ENCODE measurements around the gene B4GALT5.

- TF ChIP-seq CTCF (IDR thresholded peaks at IDR 0.05), result no peak
- TF ChIP-seq POLR2A (IDR thresholded peaks at IDR 0.05), result no peak
These were observed 1.6 kb downstream of the B4GALT5 start for GRCh38 chr20:49712118-49712517.

Measured in lower leg skin (tissue), 3 donors.